Liver (tissue), 9 donors: ENCODE data around the gene TMEM63B. TPM values are rescaled to one million over a fixed set of nuclear protein-coding genes. Genes with fewer than 3 reads are reported as not detected.

ENCODE experiments used
- DNase-seq: peaks from one replicate; pipeline ENCODE4 v3.0.0-alpha.2; 2017; ENCODE audit warnings: low spot score
- H3K27ac ChIP-seq, 2 donors: one replicate each; pipeline ENCODE4 v1.7.0; 2013; ENCODE audit warnings: inconsistent platforms in 2 of 2, low read length in 2 of 2, control low read depth in 1 of 2, low read depth in 1 of 2, mild to moderate bottlenecking in 1 of 2
- H3K27me3 ChIP-seq, 4 donors: one replicate each; pipeline versions ENCODE4 v1.6.1 to v1.7.0; 2013; ENCODE audit warnings: low read length in 3 of 4, inconsistent platforms in 1 of 4, mild to moderate bottlenecking in 1 of 4, moderate library complexity in 1 of 4; ENCODE audit not compliant: control insufficient read depth in 4 of 4, insufficient read depth in 4 of 4
- H3K36me3 ChIP-seq, 4 donors: one replicate each; pipeline versions ENCODE4 v1.6.1 to v1.7.0; 2013; ENCODE audit warnings: low read length in 3 of 4, mild to moderate bottlenecking in 3 of 4, low read depth in 1 of 4, moderate library complexity in 1 of 4; ENCODE audit not compliant: control insufficient read depth in 4 of 4, insufficient read depth in 3 of 4
- H3K4me1 ChIP-seq, 4 donors: one replicate each; pipeline versions ENCODE4 v1.6.1 to v1.7.0; 2013; ENCODE audit warnings: low read length in 3 of 4, mild to moderate bottlenecking in 3 of 4, moderate library complexity in 1 of 4; ENCODE audit not compliant: control insufficient read depth in 4 of 4, insufficient read depth in 4 of 4
- H3K4me3 ChIP-seq, 3 donors: one replicate each; pipeline versions ENCODE4 v1.6.1 to v1.7.0; 2013; ENCODE audit warnings: low read length in 3 of 3, control low read depth in 1 of 3, low read depth in 1 of 3, mild to moderate bottlenecking in 1 of 3
- H3K9ac ChIP-seq, 2 donors: one replicate each; pipeline ENCODE4 v1.7.0; 2013; ENCODE audit warnings: low read length in 2 of 2, mild to moderate bottlenecking in 2 of 2, moderate library complexity in 2 of 2, control low read depth in 1 of 2, low read depth in 1 of 2
- H3K9me3 ChIP-seq, 4 donors: one replicate each; pipeline versions ENCODE4 v1.6.1 to v1.7.0; 2013; ENCODE audit warnings: low read length in 3 of 4; ENCODE audit not compliant: control insufficient read depth in 4 of 4
- EGR1 ChIP-seq, 2 donors: IDR thresholded peaks; 2 replicates each; pipeline ENCODE4 v1.6.1; 2016 to 2018; ENCODE audit warnings: antibody characterized with exemption in 2 of 2, low read depth in 2 of 2
- FOXA1 ChIP-seq: IDR thresholded peaks from 2 replicates; pipeline ENCODE4 v1.6.1; 2016; ENCODE audit warnings: antibody characterized with exemption
- GABPA ChIP-seq, 2 donors: IDR thresholded peaks in 1 of 2; conservative IDR thresholded peaks in 1 of 2; 2 replicates each; pipeline ENCODE4 v1.6.1; 2016; ENCODE audit warnings: antibody characterized with exemption in 2 of 2, mild to moderate bottlenecking in 1 of 2, moderate library complexity in 1 of 2
- HNF4A ChIP-seq, 2 donors: conservative IDR thresholded peaks; 2 replicates each; pipeline ENCODE4 v1.6.1; 2016; ENCODE audit warnings: antibody characterized with exemption in 2 of 2, mild to moderate bottlenecking in 2 of 2
- HNF4G ChIP-seq: IDR thresholded peaks from 2 replicates; pipeline ENCODE4 v1.6.1; 2016; ENCODE audit warnings: antibody characterized with exemption
- JUND ChIP-seq, 2 donors: IDR thresholded peaks; 2 replicates each; pipeline ENCODE4 v1.6.1; 2016; ENCODE audit warnings: antibody characterized with exemption in 2 of 2
- NR2F2 ChIP-seq: IDR thresholded peaks from 2 replicates; pipeline ENCODE4 v1.6.1; 2016; ENCODE audit warnings: antibody characterized with exemption
- RAD21 ChIP-seq, 2 donors: IDR thresholded peaks; 2 replicates each; pipeline ENCODE4 v1.6.1; 2016; ENCODE audit warnings: antibody characterized with exemption in 2 of 2, mild to moderate bottlenecking in 2 of 2
- SP1 ChIP-seq: IDR thresholded peaks from 2 replicates; pipeline ENCODE4 v1.6.1; 2018; ENCODE audit warnings: antibody characterized with exemption, mild to moderate bottlenecking
- TAF1 ChIP-seq: conservative IDR thresholded peaks from 2 replicates; pipeline ENCODE4 v1.6.1; 2016; ENCODE audit warnings: antibody characterized with exemption, mild to moderate bottlenecking
- ZBTB33 ChIP-seq: IDR thresholded peaks from 2 replicates; pipeline ENCODE4 v1.6.1; 2016; ENCODE audit warnings: antibody characterized with exemption
- WGBS: extraction: QIAGEN DNeasy Blood & Tissue Kit; methylation state at CpG from one replicate; pipeline ENCODE4 v1.1.7; 2013; 5-methylcytosine and 5-hydroxymethylcytosine counted together
- polyA plus RNA-seq, 2 donors: library from polyadenylated mRNA; stranded (reverse) in 1 of 2; unstranded in 1 of 2; fragments of 200-250 nt in 1 of 2; fragments of >200 nt in 1 of 2; fragmentation: Nextera tagmentation in 1 of 2; extraction: Ambion mirVana in 1 of 2; gene quantifications; one replicate each; pipeline versions ENCODE4 v1.2.1 to v1.2.3, GENCODE V29; 2013 to 2015
- total RNA-seq, 2 donors: library from RNA; depleted of rRNA; stranded (reverse); fragments of >200 nt; gene quantifications; one replicate each; pipeline ENCODE4 v1.2.3, GENCODE V29; 2014
- TF ChIP-seq, protein P1 (sequence below): IDR thresholded peaks from 2 replicates; pipeline ENCODE4 v1.6.1; 2016; ENCODE audit warnings: antibody characterized with exemption, mild to moderate bottlenecking
- TF ChIP-seq, protein P2 (sequence below): IDR thresholded peaks from 2 replicates; pipeline ENCODE4 v1.6.1; 2016; ENCODE audit warnings: antibody characterized with exemption
- TF ChIP-seq, protein P3 (sequence below): fragments of 150-350 bp; IDR thresholded peaks from 2 replicates; pipeline ENCODE4 v1.5.1; 2017; ENCODE audit warnings: improper control_type of control experiment, low read depth, low read length; ENCODE audit not compliant: missing input control
- donor health status: healthy.
- donor health status: healthy.
- donor health status: healthy.
- donor health status: healthy.
- donor health status: healthy.

TMEM63B gene
- total and polyA plus RNA-seq, 4 donors = 9.6 to 64.9 (median 37.6) TPM

DNA sequence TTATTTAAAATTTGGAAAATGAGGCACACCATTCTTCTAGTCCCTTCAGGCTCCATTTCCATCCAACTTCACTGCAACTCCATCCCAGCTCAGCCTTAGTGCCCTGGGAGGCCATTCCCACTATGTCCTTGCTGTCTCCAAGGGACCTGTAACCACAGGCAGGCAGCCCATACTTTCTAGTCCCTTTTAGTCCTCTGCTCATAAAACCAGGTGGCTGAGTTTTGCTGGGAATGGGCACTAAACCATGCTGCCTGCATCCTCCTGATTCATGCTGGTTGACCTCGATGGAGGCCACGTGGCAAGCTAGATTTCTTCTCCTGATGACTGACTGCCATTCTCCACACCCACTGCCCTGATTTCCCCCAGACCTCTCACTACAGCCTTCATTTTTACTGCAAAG lies 61.9 kb downstream of the TMEM63B start:
- H3K27ac ChIP-seq = no peak overlapping the region
- DNase-seq = no peak
- no peaks in the 10 kb centered on the region for H3K27me3 ChIP-seq
- H3K36me3 ChIP-seq = no peaks in the 10 kb centered on the region
- H3K9ac ChIP-seq = no peak overlapping the region
- WGBS = 79% methylated on average over 2 of the region's 2 CpGs
- no peaks in the 10 kb centered on the region for H3K4me1 ChIP-seq
- no peaks in the 10 kb centered on the region for H3K9me3 ChIP-seq
- TF ChIP-seq RAD21 (IDR thresholded peaks at IDR 0.05) (no peak), EGR1 (IDR thresholded peaks at IDR 0.05; ENCODE audit: low read depth in 2 of 2) (no peak), FOXA1 (no peak)
- TF ChIP-seq, protein P1, sequence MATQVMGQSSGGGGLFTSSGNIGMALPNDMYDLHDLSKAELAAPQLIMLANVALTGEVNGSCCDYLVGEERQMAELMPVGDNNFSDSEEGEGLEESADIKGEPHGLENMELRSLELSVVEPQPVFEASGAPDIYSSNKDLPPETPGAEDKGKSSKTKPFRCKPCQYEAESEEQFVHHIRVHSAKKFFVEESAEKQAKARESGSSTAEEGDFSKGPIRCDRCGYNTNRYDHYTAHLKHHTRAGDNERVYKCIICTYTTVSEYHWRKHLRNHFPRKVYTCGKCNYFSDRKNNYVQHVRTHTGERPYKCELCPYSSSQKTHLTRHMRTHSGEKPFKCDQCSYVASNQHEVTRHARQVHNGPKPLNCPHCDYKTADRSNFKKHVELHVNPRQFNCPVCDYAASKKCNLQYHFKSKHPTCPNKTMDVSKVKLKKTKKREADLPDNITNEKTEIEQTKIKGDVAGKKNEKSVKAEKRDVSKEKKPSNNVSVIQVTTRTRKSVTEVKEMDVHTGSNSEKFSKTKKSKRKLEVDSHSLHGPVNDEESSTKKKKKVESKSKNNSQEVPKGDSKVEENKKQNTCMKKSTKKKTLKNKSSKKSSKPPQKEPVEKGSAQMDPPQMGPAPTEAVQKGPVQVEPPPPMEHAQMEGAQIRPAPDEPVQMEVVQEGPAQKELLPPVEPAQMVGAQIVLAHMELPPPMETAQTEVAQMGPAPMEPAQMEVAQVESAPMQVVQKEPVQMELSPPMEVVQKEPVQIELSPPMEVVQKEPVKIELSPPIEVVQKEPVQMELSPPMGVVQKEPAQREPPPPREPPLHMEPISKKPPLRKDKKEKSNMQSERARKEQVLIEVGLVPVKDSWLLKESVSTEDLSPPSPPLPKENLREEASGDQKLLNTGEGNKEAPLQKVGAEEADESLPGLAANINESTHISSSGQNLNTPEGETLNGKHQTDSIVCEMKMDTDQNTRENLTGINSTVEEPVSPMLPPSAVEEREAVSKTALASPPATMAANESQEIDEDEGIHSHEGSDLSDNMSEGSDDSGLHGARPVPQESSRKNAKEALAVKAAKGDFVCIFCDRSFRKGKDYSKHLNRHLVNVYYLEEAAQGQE = no peak
- TF ChIP-seq, protein P2, sequence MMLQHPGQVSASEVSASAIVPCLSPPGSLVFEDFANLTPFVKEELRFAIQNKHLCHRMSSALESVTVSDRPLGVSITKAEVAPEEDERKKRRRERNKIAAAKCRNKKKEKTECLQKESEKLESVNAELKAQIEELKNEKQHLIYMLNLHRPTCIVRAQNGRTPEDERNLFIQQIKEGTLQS = no peak
- H3K4me3 ChIP-seq = no peak overlapping the region

GRCh38 chr6:44190715-44191114 lies 63.4 kb downstream of the TMEM63B start:
- Histone ChIP-seq H3K36me3 (no peaks in the 10 kb centered on the region), H3K27me3 (no peaks in the 10 kb centered on the region), H3K9ac (no peak overlapping the region), H3K4me1 (no peaks in the 10 kb centered on the region), H3K9me3 (no peaks in the 10 kb centered on the region), H3K27ac (no peak overlapping the region), H3K4me3 (no peak overlapping the region)
- DNase-seq = no peak
- TF ChIP-seq HNF4A (conservative IDR thresholded peaks at IDR 0.05) (no peak), HNF4G (no peak)
- WGBS = 48% methylated on average over 2 of the region's 2 CpGs

GRCh38 chr6:44192428-44193041 lies 65.2 kb downstream of the TMEM63B start:
- H3K27ac ChIP-seq = no peak overlapping the region

More at GRCh38 chr6:44192428-44193041, 65.2 kb downstream of the TMEM63B start:
- no peak overlapping the region for H3K4me3 ChIP-seq
- no peak overlapping the region for H3K9ac ChIP-seq
- H3K9me3 ChIP-seq = no peaks in the 10 kb centered on the region
- DNase-seq = no peak
- no peak for TF ChIP-seq EGR1 (IDR thresholded peaks at IDR 0.05; ENCODE audit: low read depth in 2 of 2)
- TF ChIP-seq HNF4G = no peak
- no peak for TF ChIP-seq GABPA (IDR thresholded peaks at IDR 0.05 in 1 of 2, conservative IDR thresholded peaks at IDR 0.05 in 1 of 2)
- TF ChIP-seq, protein P2 = no peak
- no peak for TF ChIP-seq RAD21 (IDR thresholded peaks at IDR 0.05)
- no peak for TF ChIP-seq HNF4A (conservative IDR thresholded peaks at IDR 0.05)
- TF ChIP-seq, protein P3, sequence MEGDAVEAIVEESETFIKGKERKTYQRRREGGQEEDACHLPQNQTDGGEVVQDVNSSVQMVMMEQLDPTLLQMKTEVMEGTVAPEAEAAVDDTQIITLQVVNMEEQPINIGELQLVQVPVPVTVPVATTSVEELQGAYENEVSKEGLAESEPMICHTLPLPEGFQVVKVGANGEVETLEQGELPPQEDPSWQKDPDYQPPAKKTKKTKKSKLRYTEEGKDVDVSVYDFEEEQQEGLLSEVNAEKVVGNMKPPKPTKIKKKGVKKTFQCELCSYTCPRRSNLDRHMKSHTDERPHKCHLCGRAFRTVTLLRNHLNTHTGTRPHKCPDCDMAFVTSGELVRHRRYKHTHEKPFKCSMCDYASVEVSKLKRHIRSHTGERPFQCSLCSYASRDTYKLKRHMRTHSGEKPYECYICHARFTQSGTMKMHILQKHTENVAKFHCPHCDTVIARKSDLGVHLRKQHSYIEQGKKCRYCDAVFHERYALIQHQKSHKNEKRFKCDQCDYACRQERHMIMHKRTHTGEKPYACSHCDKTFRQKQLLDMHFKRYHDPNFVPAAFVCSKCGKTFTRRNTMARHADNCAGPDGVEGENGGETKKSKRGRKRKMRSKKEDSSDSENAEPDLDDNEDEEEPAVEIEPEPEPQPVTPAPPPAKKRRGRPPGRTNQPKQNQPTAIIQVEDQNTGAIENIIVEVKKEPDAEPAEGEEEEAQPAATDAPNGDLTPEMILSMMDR = no peak
- no peak for TF ChIP-seq TAF1
- no peak for TF ChIP-seq JUND (IDR thresholded peaks at IDR 0.05)
- no peak for TF ChIP-seq FOXA1
- TF ChIP-seq NR2F2 = no peak
- TF ChIP-seq ZBTB33 = no peak
- no peak for TF ChIP-seq SP1
- 62% methylated on average over 10 of the region's 10 CpGs for WGBS
- no peaks in the 10 kb centered on the region for H3K4me1 ChIP-seq
- H3K36me3 ChIP-seq = no peaks in the 10 kb centered on the region
- H3K27me3 ChIP-seq = no peaks in the 10 kb centered on the region
